MM.1S (cell line): ENCODE data around the gene MAGI2.

Source experiments
- CTCF ChIP-seq: fragments of 300-600 bp; sonication (generic); IDR thresholded peaks from 2 replicates; pipeline ENCODE4 v1.5.1; 2016; ENCODE audit warnings: antibody characterized with exemption, low read length, mixed read lengths
- EZH2 ChIP-seq: fragments of 300-600 bp; sonication (generic); optimal IDR thresholded peaks from 2 replicates; pipeline ENCODE3; 2017; ENCODE audit warnings: low read depth, mild to moderate bottlenecking, antibody characterized with exemption, low read length, mixed read lengths
- EZH2phosphoT487 ChIP-seq: fragments of 300-600 bp; sonication (generic); IDR thresholded peaks from 2 replicates; pipeline ENCODE4 v1.6.1; 2018; ENCODE audit warnings: antibody characterized with exemption, low read length

- no peak for TF ChIP-seq CTCF
- TF ChIP-seq EZH2phosphoT487 = no peak
- no peak for TF ChIP-seq EZH2
Measured at GRCh38 chr7:78862411-78862900, 591.0 kb downstream of the MAGI2 start.
